Esophagus (tissue), 2 donors: ENCODE measurements around the gene FOXN3. TPM values are rescaled to one million over a fixed set of nuclear protein-coding genes. Genes with fewer than 3 reads are reported as not detected.
"Not testable (repeated sequence)": the region's sequence is repeated elsewhere in the genome, so short reads cannot be mapped to it uniquely, and the experiment has no call there.

Experiments
- H3K27ac ChIP-seq, 2 donors: one replicate each; pipeline ENCODE4 v1.5.1; 2013; ENCODE audit warnings: low read depth in 2 of 2, mild to moderate bottlenecking in 2 of 2, inconsistent platforms in 1 of 2, low read length in 1 of 2, moderate library complexity in 1 of 2
- H3K27me3 ChIP-seq, 2 donors: one replicate each; pipeline ENCODE4 v1.6.1; 2013; ENCODE audit warnings: low read length in 2 of 2, control low read depth in 1 of 2, mild to moderate bottlenecking in 1 of 2; ENCODE audit not compliant: insufficient read depth in 2 of 2, control insufficient read depth in 1 of 2
- H3K36me3 ChIP-seq, 2 donors: one replicate each; pipeline ENCODE4 v1.6.1; 2013; ENCODE audit warnings: low read length in 1 of 2; ENCODE audit not compliant: control insufficient read depth in 2 of 2, insufficient read depth in 2 of 2
- H3K4me1 ChIP-seq, 2 donors: one replicate each; pipeline ENCODE4 v1.6.1; 2013; ENCODE audit warnings: low read length in 1 of 2; ENCODE audit not compliant: control insufficient read depth in 2 of 2, insufficient read depth in 2 of 2
- H3K4me3 ChIP-seq, 2 donors: one replicate each; pipeline ENCODE4 v1.5.1; 2013; ENCODE audit warnings: low read length in 2 of 2, mild to moderate bottlenecking in 2 of 2, low read depth in 1 of 2, moderate library complexity in 1 of 2
- H3K9me3 ChIP-seq, 2 donors: one replicate each; pipeline ENCODE4 v1.6.1; 2013; ENCODE audit warnings: mild to moderate bottlenecking in 2 of 2, low read depth in 1 of 2, low read length in 1 of 2, moderate library complexity in 1 of 2; ENCODE audit not compliant: control insufficient read depth in 2 of 2, insufficient read depth in 1 of 2
- WGBS, 2 donors: extraction: QIAGEN DNeasy Blood & Tissue Kit; methylation state at CpG; one replicate each; pipeline ENCODE4 v1.1.7; 2013; 5-methylcytosine and 5-hydroxymethylcytosine counted together
- polyA plus RNA-seq, 2 donors: library from polyadenylated mRNA; stranded (reverse); fragments of 200-250 nt; gene quantifications; one replicate each; pipeline ENCODE4 v1.2.3, GENCODE V29; 2013
- donor health status: healthy with polysubstance abuse.
- donor health status: Bipolar disorder and iron deficiency.

FOXN3 gene
- polyA plus RNA-seq, 2 donors = 10.3 to 14.1 TPM

DNA sequence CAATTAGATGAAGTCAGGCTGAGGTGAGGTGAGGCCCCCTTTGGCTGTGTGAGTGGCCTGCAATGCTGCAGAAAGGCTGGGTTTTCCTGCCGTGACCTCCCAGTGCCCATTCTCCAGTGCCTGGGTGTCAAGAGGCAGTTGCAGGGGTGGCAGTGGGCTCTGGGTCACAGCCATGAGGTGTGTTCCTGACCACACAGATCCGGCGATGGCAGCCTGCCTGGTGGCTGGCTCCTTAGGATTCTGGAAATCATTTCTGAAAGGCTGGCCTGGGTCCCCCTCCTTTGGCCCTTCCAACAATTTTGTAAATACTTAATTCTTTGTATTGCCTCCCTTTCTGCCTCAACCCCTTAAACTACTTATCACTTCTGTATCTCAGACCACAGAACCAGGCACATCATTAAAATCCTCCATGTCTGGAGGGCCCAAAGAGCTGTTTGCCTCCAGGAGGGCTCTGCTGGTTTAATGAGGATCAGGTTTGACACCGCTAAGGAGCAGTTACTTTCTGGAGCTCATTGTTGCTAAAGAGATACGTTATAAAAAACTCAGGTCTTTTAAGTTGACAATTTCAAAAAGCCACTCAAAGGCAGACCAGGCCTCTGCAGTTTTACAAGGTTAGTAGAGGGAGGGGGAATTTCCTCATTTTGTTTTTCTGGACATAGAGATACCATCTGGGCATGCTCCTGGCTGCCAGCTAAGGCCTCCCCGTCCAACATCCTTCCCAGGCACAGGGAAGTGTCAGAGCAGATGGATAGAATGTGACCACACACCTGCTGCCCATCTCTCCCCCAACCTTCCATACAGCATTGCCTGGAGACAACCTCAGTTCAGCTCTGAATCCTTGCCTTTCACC lies 204.4 kb downstream of the FOXN3 start:
- Histone ChIP-seq H3K4me1 (peaks cover 0 to 7% of the 10 kb centered on the region in 2 donors), H3K4me3 (no peak overlapping the region), H3K36me3 (peaks cover 0 to 2% of the 10 kb centered on the region in 2 donors), H3K27me3 (no peaks in the 10 kb centered on the region), H3K9me3 (no peaks in the 10 kb centered on the region), H3K27ac (peak overlapping the region in 1 of 2 donors; percentile 9)
- 76 to 88% methylated on average over 6 of the region's 6 CpGs for WGBS, 2 donors

DNA sequence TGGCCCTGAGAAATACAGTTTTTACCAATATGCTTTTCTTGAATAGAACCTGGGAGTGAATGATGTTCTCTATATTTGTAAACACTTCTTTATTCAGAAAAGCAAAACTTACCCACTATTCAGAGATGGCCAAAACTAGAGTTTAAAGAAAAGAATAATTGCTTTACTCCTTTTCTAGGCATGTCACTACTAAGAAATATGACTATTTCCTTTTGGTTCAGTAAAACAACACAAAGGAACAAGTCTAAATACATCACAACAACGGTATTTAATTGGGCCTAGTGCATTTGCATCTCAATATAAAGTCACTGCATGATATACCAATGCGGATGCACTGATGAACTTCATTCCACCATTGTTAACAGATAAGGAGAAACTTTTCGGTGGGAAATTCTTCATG lies 207.5 kb downstream of the FOXN3 start:
- Histone ChIP-seq H3K9me3 (no peaks in the 10 kb centered on the region), H3K36me3 (peaks cover 2 to 3% of the 10 kb centered on the region in 2 donors), H3K27me3 (no peaks in the 10 kb centered on the region), H3K4me3 (no peak overlapping the region), H3K27ac (no peak overlapping the region), H3K4me1 (peaks cover 4 to 7% of the 10 kb centered on the region in 2 donors)
- WGBS, 2 donors = 91 to 93% methylated on average over 3 of the region's 3 CpGs

DNA sequence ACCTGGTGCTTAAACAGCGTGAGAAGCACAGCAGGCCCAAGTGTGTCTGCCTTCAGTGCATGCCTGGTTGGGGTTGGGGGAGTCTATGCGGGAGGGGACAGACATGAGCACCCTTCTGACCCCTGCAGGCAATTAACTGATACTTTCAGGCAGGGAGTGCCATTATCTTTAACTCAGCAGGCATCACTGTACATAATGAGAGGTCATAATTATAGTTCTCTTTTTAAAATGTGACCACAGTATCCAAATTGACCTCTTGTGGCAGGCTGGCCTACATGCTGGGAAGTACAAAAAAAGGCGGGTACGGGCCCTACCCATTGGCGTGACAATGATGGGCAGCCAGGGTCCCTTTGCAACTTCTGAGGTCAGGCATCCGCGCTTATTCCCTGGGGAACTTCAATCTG lies 209.1 kb downstream of the FOXN3 start:
- Histone ChIP-seq H3K4me3 (no peak overlapping the region), H3K27me3 (no peaks in the 10 kb centered on the region), H3K4me1 (peaks cover 4 to 15% of the 10 kb centered on the region in 2 donors), H3K27ac (no peak overlapping the region), H3K36me3 (peaks cover 2 to 3% of the 10 kb centered on the region in 2 donors), H3K9me3 (no peaks in the 10 kb centered on the region)
- WGBS, 2 donors = 83 to 88% methylated on average over 7 of the region's 7 CpGs

DNA sequence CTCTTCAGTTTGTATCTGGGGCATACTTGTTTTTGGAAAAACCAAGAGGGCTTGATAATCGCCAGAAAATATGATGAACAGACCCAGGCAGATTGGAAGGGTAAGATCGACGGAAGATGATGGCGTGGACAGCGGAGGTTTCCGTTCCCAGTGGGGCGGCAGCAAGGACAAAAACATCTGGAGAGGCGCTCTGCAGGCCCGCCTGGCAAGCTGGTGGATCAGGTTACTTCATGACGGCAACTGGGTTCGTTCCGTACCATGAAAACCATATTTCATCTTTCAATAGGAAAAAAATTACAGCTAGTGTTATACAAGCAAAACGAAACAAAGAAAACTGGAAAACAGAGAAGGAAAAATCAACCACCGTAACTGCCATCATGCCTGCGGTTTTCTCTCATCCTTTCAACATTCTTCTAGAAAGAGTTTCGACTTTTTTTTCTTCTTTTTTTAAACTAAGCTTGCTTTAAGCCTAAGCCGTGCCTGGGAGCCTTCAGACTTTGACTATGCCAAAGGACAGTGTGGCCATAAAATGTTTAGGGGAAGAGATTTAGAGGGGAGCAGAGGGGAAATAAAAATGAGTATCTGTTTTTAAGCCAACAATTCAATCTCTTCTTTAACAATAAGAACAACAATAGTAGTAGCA lies 210.5 kb downstream of the FOXN3 start:
- peaks cover 0 to 3% of the 10 kb centered on the region in 2 donors for H3K36me3 ChIP-seq
- 87 to 95% methylated on average over 17 of the region's 17 CpGs for WGBS, 2 donors
- H3K4me3 ChIP-seq = no peak overlapping the region
- H3K27me3 ChIP-seq = no peaks in the 10 kb centered on the region
- no peak overlapping the region for H3K27ac ChIP-seq
- H3K4me1 ChIP-seq = peaks cover 4 to 16% of the 10 kb centered on the region in 2 donors
- no peaks in the 10 kb centered on the region for H3K9me3 ChIP-seq

DNA sequence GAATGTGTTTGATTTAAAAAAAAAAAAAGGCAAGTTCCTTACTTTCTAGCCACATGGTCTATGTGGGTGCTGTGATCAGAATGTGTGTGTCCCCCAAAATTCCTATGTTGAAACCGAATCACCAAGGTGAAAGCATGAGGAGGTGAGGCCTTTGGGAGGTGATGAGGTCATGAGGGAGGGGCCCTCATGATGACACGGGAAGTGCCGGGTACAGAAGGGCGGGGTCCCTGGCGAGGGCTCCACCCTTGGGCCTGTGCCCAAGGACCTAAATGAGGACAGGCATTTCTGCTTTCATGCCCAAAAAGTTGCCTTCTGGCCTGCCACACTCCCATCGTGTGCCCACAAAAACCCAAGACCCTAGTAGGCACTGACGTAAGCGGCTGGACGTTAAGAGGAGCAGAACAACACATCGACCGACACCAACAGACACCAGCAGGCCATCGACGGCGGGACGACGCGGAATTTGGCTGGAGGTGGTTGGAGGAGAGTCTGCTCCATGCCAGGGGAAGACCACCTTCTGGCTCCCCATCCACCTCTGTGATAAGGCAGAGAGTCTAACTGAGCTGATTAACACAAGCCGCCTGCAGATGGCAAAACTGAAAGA lies 211.8 kb downstream of the FOXN3 start:
- H3K4me1 ChIP-seq = peaks cover 4 to 16% of the 10 kb centered on the region in 2 donors
- WGBS, 2 donors = 88 to 89% methylated on average over 18 of the region's 18 CpGs
- H3K27ac ChIP-seq = no peak overlapping the region
- H3K4me3 ChIP-seq = no peak overlapping the region
- H3K36me3 ChIP-seq = peaks cover 0 to 3% of the 10 kb centered on the region in 2 donors
- no peaks in the 10 kb centered on the region for H3K9me3 ChIP-seq
- H3K27me3 ChIP-seq = no peaks in the 10 kb centered on the region

DNA sequence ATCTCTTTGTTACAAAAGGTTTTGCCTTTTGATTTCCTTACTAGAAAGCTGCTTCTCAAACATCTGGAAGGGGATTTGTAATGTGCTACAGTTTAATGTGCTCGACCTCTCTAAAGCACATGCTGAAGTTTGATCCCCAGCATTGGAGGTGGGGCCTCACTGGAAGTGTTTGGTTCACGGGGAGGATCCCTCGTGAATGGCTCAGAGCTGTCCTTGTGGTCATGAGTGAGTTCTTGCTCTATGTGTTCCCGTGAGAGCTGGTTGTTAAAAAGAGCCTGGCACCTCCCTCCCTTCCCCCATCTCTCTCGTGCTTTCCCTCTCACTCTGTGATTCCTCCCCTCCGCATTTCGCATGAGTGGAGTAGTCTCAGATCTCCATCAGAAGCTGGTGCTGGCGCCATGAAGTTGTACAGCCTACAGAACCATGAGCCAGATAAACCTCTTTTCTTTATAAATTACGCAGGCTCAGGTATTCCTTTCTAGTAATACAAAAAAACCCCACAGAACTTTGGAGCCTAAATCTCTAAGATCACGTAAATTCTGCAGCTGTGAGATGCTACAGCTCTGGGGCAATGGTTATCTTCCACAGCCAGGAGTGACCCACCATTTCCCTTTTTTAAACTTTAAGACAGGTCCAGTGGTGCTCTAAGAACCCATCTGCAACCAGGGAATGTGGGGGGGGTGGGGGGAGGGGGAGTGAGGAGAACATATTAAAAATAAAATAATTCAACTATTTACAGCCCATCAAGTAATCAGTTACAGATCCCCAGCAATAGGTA lies 214.4 kb downstream of the FOXN3 start:
- Histone ChIP-seq H3K9me3 (no peaks in the 10 kb centered on the region), H3K4me1 (peaks cover 2 to 16% of the 10 kb centered on the region in 2 donors), H3K36me3 (peaks cover 0 to 3% of the 10 kb centered on the region in 2 donors), H3K4me3 (no peak overlapping the region), H3K27me3 (no peaks in the 10 kb centered on the region), H3K27ac (no peak overlapping the region)
- WGBS, 2 donors = 87 to 89% methylated on average over 10 of the region's 10 CpGs

DNA sequence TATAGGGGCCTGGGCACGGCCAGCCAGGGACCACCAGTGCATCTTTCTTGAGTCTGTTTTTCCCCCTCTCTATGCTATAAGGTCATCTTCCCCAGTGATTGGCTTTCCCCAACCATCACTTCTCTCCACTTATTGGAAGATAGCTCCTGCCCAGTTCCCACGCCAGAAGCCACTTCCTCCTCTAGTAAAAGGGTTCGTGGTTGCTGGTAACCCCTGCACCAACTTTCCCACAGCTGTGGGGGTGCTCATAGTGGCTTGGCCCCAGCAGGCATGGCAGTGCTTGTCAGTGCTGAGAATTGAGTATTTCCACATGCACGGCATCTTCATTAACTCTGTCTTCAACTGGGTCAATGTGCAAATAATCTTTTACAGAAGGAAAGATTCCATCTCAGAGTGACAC lies 215.4 kb downstream of the FOXN3 start:
- H3K36me3 ChIP-seq = peaks cover 2 to 3% of the 10 kb centered on the region in 2 donors
- H3K27me3 ChIP-seq = no peaks in the 10 kb centered on the region
- H3K27ac ChIP-seq = no peak overlapping the region
- H3K9me3 ChIP-seq = no peaks in the 10 kb centered on the region
- 81 to 84% methylated on average over 4 of the region's 4 CpGs for WGBS, 2 donors
- H3K4me3 ChIP-seq = no peak overlapping the region
- peaks cover 2 to 16% of the 10 kb centered on the region in 2 donors for H3K4me1 ChIP-seq

DNA sequence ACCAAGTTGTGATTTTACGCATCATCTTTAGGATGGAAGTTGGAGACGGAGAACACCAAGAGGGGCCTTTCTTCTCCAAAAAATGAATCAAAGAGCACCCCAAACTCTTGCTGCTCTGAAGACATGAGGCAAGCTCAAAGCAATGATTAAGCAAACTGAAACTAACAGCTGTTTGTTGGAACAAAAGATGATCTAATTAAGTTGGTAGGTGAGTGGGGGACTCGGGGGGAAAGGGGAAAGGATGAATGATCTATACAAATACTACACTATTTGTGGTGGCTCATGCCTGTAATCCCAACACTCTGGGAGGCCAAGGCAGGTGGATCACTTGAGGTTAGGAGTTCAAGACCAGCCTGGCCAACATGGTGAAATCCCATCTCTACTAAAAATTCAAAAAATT lies 217.7 kb downstream of the FOXN3 start:
- not testable (repeated sequence) for H3K4me3 ChIP-seq, H3K36me3 ChIP-seq, H3K27ac ChIP-seq, H3K27me3 ChIP-seq, H3K4me1 ChIP-seq, H3K9me3 ChIP-seq
- WGBS, 2 donors = 89 to 94% methylated on average over 3 of the region's 3 CpGs
